Neural cell (in vitro differentiated cells): ENCODE data around the gene PF4V1. TPM values are rescaled to one million over a fixed set of nuclear protein-coding genes. Genes with fewer than 3 reads are reported as not detected.

Source experiments
- H2AFZ ChIP-seq: fragments of 200-600, 300-800 bp; sonication (generic), shearing (Covaris generic); 2 replicates; pipeline ENCODE4 v1.6.0; 2014; ENCODE audit warnings: low read depth, mild to moderate bottlenecking, antibody characterized with exemption, low read length, moderate library complexity
- H3F3A ChIP-seq: fragments of 200-600 bp; shearing (Covaris generic); 2 replicates; pipeline ENCODE4 v1.6.1; 2016; ENCODE audit warnings: mild to moderate bottlenecking, moderate library complexity, mixed read lengths, antibody characterized with exemption, low read length; ENCODE audit not compliant: insufficient read depth, poor library complexity, severe bottlenecking
- H3K27ac ChIP-seq: fragments of 200-600, 300-800 bp; sonication (generic), shearing (Covaris generic); 2 replicates; pipeline ENCODE4 v1.5.1; 2014; ENCODE audit warnings: mild to moderate bottlenecking, low read length, moderate library complexity
- H3K27me3 ChIP-seq: fragments of 300-800, 200-600 bp; sonication (generic), shearing (Covaris generic); 2 replicates; pipeline ENCODE4 v1.6.0; 2014; ENCODE audit warnings: mild to moderate bottlenecking, low read depth, low read length, moderate library complexity; ENCODE audit not compliant: insufficient read depth
- H3K36me3 ChIP-seq: fragments of 300-800, 200-600 bp; sonication (generic), shearing (Covaris generic); 2 replicates; pipeline ENCODE4 v1.5.1; 2014; ENCODE audit warnings: mild to moderate bottlenecking, antibody characterized with exemption, low read length, moderate library complexity; ENCODE audit not compliant: insufficient read depth
- H3K4me2 ChIP-seq: fragments of 300-800, 200-600 bp; sonication (generic), shearing (Covaris generic); 2 replicates; pipeline ENCODE4 v1.6.0; 2014; ENCODE audit warnings: mild to moderate bottlenecking, low read length
- H3K4me3 ChIP-seq: fragments of 300-800, 200-600 bp; sonication (generic), shearing (Covaris generic); 2 replicates; pipeline ENCODE4 v1.5.1; 2014; ENCODE audit warnings: mild to moderate bottlenecking, low read length, moderate library complexity
- H3K79me2 ChIP-seq: fragments of 200-600 bp; shearing (Covaris generic); replicated peaks from 2 replicates; pipeline ENCODE4 v1.6.0; 2014; ENCODE audit warnings: mild to moderate bottlenecking, low read length, moderate library complexity; ENCODE audit not compliant: insufficient read depth
- H3K9ac ChIP-seq: fragments of 300-800, 200-600 bp; sonication (generic), shearing (Covaris generic); 2 replicates; pipeline ENCODE4 v1.6.1; 2016; ENCODE audit warnings: mild to moderate bottlenecking, low read length, mixed read lengths
- H3K9me2 ChIP-seq: fragments of 200-600 bp; shearing (Covaris generic); 2 replicates; pipeline ENCODE4 v1.6.1; 2016; ENCODE audit warnings: mild to moderate bottlenecking, low read length, mixed read lengths; ENCODE audit not compliant: insufficient read depth
- H3K9me3 ChIP-seq: fragments of 200-600, 300-800 bp; sonication (generic), shearing (Covaris generic); 2 replicates; pipeline ENCODE4 v1.6.1; 2016; ENCODE audit warnings: mild to moderate bottlenecking, mixed run types, low read length, moderate library complexity, mixed read lengths
- H4K20me1 ChIP-seq: fragments of 200-600 bp; shearing (Covaris generic); 2 replicates; pipeline ENCODE4 v1.6.1; 2016; ENCODE audit warnings: mild to moderate bottlenecking, mixed run types; ENCODE audit not compliant: insufficient read depth
- CTCF ChIP-seq: fragments of 450-650 bp; IDR thresholded peaks from 2 replicates; pipeline ENCODE4 v1.5.1; 2014; ENCODE audit warnings: antibody characterized with exemption, mild to moderate bottlenecking, moderate library complexity; ENCODE audit not compliant: poor library complexity, severe bottlenecking
- EP300 ChIP-seq: fragments of 450-650 bp; conservative IDR thresholded peaks from 2 replicates; pipeline ENCODE4 v1.6.1; 2014; ENCODE audit warnings: antibody characterized with exemption, mild to moderate bottlenecking, moderate library complexity; ENCODE audit not compliant: poor library complexity, severe bottlenecking
- EZH2 ChIP-seq: fragments of 200-600, 300-800 bp; shearing (Covaris generic), sonication (generic); IDR thresholded peaks from 2 replicates; pipeline ENCODE4 v1.6.1; 2014; ENCODE audit warnings: antibody characterized with exemption, low read length, borderline replicate concordance, mild to moderate bottlenecking; ENCODE audit not compliant: insufficient read depth, poor library complexity, severe bottlenecking
- MXI1 ChIP-seq: fragments of 450-650 bp; conservative IDR thresholded peaks from 2 replicates; pipeline ENCODE4 v1.6.1; 2014; ENCODE audit warnings: antibody characterized with exemption, mild to moderate bottlenecking; ENCODE audit not compliant: poor library complexity, severe bottlenecking
- POLR2AphosphoS5 ChIP-seq: IDR thresholded peaks from 2 replicates; pipeline ENCODE4 v1.6.1; 2012
- RAD21 ChIP-seq: fragments of 450-650 bp; conservative IDR thresholded peaks from 2 replicates; pipeline ENCODE4 v1.6.1; 2014; ENCODE audit warnings: antibody characterized with exemption, mild to moderate bottlenecking, moderate library complexity
- REST ChIP-seq: IDR thresholded peaks from 2 replicates; pipeline ENCODE4 v1.6.1; 2012; ENCODE audit warnings: borderline replicate concordance
- SMC3 ChIP-seq: fragments of 450-650 bp; conservative IDR thresholded peaks from 2 replicates; pipeline ENCODE4 v1.6.1; 2014; ENCODE audit warnings: antibody characterized with exemption, mild to moderate bottlenecking, moderate library complexity; ENCODE audit not compliant: poor library complexity
- TAF1 ChIP-seq: IDR thresholded peaks from 2 replicates; pipeline ENCODE4 v1.6.1; 2012; ENCODE audit warnings: low read depth
- polyA plus RNA-seq: library from polyadenylated mRNA; depleted of rRNA; stranded (reverse); fragments of >200 nt; gene quantifications from 2 replicates; pipeline ENCODE4 v1.2.3, GENCODE V29; 2014

Gene PF4V1
- polyA plus RNA-seq, 1 donor from 2014 or later: not detected

GRCh38 chr4:73901031-73901430 is 47.9 kb downstream of the PF4V1 start:
- H3K27ac ChIP-seq: no peak overlapping the region
- no peak overlapping the region for H3K4me2 ChIP-seq
- H4K20me1 ChIP-seq: no peaks in the 10 kb centered on the region
- H3K9ac ChIP-seq: no peak overlapping the region
- no peak overlapping the region for H3K4me3 ChIP-seq
- H3F3A ChIP-seq: no peaks in the 10 kb centered on the region
- no peak overlapping the region for H2AFZ ChIP-seq
- H3K9me3 ChIP-seq: no peaks in the 10 kb centered on the region
- no peaks in the 10 kb centered on the region for H3K36me3 ChIP-seq
- H3K9me2 ChIP-seq: no peaks in the 10 kb centered on the region
- no peaks in the 10 kb centered on the region for H3K27me3 ChIP-seq
- no peaks in the 10 kb centered on the region for H3K79me2 ChIP-seq
- TF ChIP-seq EZH2 (no peak), EP300 (no peak), SMC3 (no peak), MXI1 (no peak), TAF1 (no peak), RAD21 (no peak), CTCF (no peak), REST (no peak), POLR2AphosphoS5 (no peak)

- H4K20me1 ChIP-seq: no peaks in the 10 kb centered on the region
- H3K9ac ChIP-seq: no peak overlapping the region
- H3K27ac ChIP-seq: no peak overlapping the region
- no peaks in the 10 kb centered on the region for H3F3A ChIP-seq
- no peak overlapping the region for H3K4me3 ChIP-seq
- H3K9me3 ChIP-seq: no peaks in the 10 kb centered on the region
- no peak overlapping the region for H3K4me2 ChIP-seq
- TF ChIP-seq POLR2AphosphoS5: no peak
- TF ChIP-seq RAD21: no peak
- no peak for TF ChIP-seq CTCF
- TF ChIP-seq REST: no peak
- TF ChIP-seq EP300: no peak
- TF ChIP-seq EZH2: no peak
- no peak for TF ChIP-seq TAF1
- no peak for TF ChIP-seq MXI1
- TF ChIP-seq SMC3: no peak
- no peaks in the 10 kb centered on the region for H3K79me2 ChIP-seq
- H3K9me2 ChIP-seq: no peaks in the 10 kb centered on the region
- H3K36me3 ChIP-seq: no peaks in the 10 kb centered on the region
- H3K27me3 ChIP-seq: no peaks in the 10 kb centered on the region
- H2AFZ ChIP-seq: no peak overlapping the region
Measured at GRCh38 chr4:73902038-73902637, 49.0 kb downstream of the PF4V1 start.
